Activated CD4-positive, alpha-beta T cell treated with anti-CD3 and anti-CD28 coated beads, Interleukin-2, Interleukin-4, amounts not matched to agents 100 ng/mL and 50 ng/mL, durations not matched to agents 16 hours and 8 hours (primary cell): ENCODE measurements around the gene ATG9A.
"Not testable (repeated sequence)": the region's sequence is repeated elsewhere in the genome, so short reads cannot be mapped to it uniquely, and the experiment has no call there.

Source experiments
- DNase-seq: peaks from one replicate; pipeline ENCODE4 v3.0.0-alpha.2; 2020; ENCODE audit warnings: low spot score

ATG9A gene

GRCh38 chr2:219205165-219205538 is 24.3 kb downstream of the ATG9A start:
- DNase-seq, result no peak

DNA sequence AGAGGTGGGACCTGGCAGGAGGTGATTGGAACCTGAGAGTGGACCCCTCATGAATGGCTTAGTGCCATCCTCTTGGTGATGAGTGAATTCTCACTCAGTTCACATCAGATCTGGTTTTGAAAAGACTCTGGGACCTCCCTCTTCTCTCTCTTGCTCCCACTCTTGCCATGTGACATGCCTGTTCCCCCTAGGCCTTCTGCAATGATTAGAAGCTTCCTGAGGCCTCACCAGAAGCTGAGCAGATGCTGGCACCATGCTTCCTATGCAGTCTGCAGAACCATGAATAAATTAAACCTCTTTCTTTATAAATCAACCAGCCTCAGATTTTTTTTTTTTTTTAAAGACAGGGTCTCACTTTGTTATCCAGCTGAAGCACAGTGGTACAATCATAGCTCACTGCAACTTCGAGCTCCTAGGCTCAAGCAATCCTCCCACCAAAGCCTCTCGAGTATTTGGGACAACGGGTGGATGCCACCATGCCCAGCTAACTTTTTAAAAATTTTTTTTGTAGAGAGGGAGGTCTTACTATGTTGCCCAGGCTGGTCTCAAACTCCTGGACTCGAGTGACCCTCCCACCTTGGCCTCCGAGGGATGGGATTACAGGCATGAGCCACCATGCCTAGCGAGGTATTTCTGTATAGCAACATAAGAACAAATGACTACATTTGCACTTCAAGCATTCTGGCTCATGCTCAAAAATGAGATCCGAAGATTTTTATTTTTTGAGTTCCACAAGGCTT is 24.8 kb downstream of the ATG9A start:
- DNase-seq, result no peak

DNA sequence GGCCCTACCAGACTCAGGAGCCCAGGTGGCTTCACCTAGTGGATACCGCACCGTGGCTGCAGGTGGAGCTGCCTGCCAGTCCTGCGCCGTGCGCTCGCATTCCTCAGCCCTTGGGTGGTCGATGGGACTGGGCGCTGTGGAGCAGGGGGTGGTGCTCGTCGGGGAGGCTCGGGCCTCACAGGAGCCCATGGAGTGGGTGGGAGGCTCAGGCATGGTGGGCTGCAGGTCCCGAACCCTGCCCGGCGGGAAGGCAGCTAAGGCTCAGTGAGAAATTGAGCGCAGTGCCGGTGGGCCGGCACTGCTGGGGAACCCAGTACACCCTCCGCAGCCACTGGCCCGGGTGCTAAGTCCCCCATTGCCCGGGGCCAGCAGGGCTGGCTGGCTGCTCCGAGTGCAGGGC is 28.1 kb downstream of the ATG9A start:
- DNase-seq, result not testable (repeated sequence)

DNA sequence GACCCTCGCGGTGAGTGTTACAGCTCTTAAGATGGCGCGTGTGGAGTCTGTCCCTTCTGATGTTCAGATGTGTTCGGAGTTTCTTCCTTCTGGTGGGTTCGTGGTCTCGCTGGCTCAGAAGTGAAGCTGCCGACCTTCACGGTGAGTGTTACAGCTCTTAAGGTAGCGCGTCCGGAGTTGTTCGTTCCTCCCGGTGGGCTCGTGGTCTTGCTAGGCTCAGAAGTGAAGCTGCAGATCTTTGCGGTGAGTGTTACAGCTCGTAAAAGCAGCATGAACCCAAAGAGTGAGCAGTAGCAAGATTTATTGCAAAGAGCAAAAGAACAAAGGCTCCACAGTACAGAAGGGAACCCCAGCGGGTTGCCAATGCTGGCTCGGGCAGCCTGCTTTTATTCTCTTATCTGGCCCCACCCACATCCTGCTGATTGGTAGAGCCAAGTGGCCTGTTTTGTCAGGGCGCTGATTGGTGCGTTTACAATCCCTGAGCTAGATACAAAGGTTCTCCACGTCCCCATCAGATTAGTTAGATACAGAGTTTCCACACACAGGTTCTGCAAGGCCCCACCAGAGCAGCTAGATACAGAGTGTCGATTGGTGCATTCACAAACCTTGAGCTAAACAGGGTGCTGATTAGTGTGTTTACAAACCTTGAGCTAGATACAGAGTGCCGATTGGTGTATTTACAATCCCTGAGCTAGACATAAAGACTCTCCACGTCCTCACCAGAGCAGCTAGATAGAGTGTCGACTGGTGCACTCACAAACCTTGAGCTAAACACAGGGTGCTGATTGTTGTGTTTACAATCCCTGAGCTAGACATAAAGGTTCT is 28.7 kb downstream of the ATG9A start:
- not testable (repeated sequence) for DNase-seq

DNA sequence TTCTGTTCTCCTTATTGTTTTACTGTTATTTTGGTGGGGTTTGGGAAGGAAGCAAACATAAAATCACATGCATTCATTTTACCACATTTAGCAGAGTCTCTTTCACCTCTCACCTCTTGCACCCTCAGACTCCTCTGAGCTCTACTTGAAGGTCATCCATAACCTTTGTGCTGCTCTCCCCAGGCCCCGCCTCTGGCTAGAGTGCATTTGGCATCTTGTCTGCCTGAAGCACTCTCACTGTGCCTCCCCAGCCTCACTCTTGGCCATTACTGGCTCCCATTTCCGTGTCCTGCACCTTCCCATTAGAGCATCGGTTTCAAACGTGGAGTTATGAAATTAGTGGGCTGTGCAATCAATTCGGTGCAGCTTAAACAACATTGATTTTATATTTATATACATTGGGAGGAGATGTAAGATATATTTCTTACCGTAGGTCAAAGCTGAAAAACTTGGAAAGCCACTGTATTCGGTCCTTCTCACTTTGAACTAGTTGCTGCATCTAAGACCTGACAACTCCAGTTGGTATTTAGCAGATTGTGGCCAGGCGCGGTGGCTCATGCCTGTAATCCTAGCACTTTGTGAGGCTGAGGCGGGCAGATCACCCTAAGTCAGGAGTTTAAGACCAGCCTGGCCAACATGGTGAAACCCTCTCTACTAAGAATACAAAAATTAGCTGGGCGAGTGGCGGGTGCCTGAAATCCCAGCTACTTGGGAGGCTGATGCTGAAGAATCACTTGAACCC is 29.8 kb downstream of the ATG9A start:
- DNase-seq, result no peak

- DNase-seq, result no peak
Measured at GRCh38 chr2:219198974-219199373, 30.5 kb downstream of the ATG9A start.

- no peak for DNase-seq
Measured at GRCh38 chr2:219197388-219197787, 32.0 kb downstream of the ATG9A start.

DNA sequence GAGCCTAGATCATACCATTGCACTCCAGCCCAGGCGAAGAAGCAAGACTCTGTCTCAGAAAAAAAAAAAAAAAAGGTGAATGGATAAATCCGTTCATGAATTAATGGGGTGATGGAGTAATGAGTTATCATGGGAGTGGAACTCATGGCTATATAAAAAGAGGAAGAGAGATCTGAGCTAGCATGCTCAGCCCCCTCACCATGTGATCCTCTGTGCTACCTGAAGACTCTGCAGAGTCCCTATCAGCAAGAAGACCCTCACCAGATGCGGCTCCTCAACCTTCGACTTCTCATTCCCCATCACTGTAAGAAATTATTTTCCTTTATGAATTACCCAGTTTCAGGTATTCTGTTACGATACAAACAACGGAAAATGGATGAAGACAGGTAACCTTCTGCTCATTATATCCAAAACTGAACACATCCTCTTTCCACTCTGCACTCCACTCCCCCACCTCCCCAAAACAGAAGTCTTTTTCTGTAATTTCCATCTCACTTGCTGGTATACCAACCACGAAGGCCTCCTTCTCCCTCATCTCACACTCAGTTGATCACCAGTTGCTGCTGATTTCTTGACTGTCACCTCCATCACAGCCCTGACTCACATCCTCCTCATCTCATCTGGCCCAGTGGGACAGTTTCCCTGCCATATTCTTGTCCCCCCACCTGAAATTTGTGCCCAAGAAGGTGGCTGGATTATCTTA is 42.5 kb downstream of the ATG9A start:
- no peak for DNase-seq

- no peak for DNase-seq
Measured at GRCh38 chr2:219184121-219184520, 45.3 kb downstream of the ATG9A start.

DNA sequence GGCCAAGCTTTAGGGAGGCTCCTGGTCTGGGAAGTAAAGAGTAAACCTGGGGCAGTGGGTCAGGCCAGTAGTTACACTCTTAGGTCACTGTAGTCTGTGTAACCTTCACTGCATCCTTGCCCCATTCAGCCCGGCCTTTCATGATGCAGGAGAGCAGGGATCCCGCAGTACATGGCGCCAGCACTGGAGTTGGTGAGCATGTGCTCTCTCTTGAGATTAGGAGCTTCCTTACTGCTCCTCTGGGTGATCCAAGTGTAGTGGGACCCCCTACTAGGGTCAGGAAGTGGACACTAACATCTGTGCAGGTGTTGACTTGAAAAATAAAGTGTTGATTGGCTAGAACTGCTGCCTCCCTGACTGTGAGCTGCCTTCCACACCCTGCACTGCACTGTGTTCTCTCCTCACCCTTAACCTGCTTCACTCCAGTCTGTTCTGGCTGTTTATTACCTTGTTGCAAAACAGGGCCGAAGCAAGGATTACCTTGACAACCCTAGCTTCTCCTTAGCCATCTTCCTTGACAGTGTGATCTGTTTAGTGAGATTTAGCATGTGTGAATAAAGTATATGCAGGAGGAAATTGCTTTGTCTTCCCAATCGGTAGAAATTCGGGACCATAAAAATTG is 46.2 kb downstream of the ATG9A start:
- no peak for DNase-seq

DNA sequence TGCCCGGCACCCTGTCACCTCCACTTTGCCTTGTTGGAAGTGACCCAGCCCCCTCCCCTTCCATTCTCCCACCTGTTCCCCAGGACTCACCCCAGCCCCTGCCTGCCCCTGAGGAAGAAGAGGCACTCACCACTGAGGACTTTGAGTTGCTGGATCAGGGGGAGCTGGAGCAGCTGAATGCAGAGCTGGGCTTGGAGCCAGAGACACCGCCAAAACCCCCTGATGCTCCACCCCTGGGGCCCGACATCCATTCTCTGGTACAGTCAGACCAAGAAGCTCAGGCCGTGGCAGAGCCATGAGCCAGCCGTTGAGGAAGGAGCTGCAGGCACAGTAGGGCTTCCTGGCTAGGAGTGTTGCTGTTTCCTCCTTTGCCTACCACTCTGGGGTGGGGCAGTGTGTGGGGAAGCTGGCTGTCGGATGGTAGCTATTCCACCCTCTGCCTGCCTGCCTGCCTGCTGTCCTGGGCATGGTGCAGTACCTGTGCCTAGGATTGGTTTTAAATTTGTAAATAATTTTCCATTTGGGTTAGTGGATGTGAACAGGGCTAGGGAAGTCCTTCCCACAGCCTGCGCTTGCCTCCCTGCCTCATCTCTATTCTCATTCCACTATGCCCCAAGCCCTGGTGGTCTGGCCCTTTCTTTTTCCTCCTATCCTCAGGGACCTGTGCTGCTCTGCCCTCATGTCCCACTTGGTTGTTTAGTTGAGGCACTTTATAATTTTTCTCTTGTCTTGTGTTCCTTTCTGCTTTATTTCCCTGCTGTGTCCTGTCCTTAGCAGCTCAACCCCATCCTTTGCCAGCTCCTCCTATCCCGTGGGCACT is 46.9 kb downstream of the ATG9A start:
- DNase-seq, result no peak

DNA sequence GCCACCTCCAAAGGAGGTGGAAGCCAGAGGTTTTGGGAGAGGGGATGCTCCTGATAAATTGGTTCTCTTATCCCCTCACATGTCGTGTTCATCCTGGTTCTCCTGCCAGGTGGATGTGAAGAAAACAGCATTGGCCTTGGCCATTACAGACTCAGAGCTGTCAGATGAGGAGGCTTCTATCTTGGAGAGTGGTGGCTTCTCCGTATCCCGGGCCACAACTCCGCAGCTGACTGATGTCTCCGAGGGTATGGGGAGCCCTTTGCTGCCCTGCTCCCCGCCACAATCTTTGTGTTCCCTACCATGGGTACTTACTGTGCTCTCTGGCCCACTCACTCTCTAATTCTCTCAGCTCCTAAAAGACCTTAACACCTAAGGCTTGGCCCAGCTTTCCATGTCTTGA is 47.9 kb downstream of the ATG9A start:
- no peak for DNase-seq

- no peak for DNase-seq
Measured at GRCh38 chr2:219180961-219181360, 48.5 kb downstream of the ATG9A start.

DNA sequence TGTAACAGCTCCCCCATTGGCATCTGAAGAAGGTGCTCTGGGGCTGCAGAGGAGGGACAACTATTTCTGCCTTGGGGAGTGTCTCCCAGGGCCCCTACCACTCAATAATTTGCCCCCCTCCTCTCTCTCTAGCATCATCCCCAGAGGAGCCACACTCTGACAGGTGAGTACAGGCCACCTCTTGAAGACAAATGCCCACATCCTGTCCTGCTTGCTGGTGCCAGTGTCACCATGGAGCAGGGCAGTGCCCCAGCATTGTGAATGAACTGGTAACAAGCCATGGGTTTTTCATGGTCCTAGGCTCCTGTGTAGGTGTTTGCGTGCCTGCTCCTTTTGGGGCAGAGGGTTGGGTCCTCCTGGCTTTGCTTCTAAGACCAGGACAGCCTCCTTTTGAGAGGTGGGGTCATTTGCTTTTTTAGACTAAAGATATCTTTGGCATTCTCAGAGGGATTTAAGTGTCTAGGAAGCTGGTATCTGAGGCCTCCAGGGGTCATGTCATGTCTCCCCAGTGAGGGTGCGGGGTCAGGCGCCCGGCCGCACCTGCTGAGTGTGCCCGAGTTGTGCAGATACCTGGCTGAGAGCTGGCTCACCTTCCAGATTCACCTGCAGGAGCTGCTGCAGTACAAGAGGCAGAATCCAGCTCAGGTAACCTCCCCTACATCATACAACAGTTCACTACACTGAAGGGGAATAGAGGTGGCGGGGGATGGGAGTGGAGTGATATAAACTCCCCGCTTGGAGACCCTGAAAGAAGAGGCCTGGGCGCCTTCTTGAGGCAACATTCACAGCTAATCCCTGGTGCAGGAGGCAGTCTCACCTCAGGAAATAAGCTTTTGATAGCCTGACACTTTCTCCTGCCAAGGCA is 49.6 kb downstream of the ATG9A start:
- DNase-seq, result no peak

DNA sequence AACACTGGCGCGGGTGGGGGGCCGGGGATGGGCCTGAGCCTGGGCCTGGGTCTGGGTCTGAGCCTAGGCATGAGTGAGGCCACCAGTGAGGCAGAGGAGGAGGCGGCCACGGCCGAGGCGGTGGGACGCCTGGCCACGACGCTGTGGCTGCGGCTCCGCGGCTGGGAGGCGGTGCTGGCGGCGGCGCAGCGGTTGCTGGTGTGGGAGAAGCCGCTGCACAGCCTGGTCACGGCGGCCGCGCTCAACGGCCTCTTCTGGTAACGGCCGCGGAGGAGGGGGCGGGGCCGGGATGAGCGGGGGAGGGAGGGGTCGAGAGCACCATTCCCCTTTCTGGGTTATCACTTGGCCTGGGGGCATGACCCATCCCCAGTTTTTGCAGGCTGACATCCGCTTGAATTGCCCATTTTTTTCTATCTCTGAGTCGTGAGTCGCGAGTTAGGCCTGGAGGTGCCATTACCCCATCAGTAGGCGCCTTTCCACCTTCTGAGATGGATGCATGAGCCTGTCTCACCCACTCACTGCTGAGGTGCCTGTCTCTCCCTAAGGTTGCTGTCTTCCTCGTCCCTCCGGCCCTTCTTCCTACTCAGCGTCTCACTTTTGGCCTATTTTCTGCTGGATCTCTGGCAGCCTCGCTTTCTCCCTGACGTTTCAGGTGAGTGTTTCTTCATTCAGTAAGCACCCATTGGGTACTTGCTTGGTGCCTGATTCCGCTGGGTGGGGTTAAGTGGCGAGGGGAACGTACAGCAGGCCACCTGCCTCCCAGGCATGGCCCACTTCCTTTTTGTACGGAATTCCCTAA is 50.9 kb downstream of the ATG9A start:
- peak; percentile 39 for DNase-seq

GRCh38 chr2:219177552-219178376 is 51.7 kb downstream of the ATG9A start, which contains the start of gene RETREG2:
Gene RETREG2 (plus strand): TSS chr2:219178275. CDS start chr2:219178353, 78 bp downstream.
- DNase-seq, result peak; percentile 81

- DNase-seq, result peak; percentile 87
Measured at GRCh38 chr2:219176818-219177551, 52.5 kb downstream of the ATG9A start, which contains the start of gene CNPPD1. Gene CNPPD1 (minus strand): TSS chr2:219176925. CDS start chr2:219176828, 97 bp downstream.
